Measurements from ENCODE around the gene PRKCB.
"Not testable (repeated sequence)": the region's sequence is repeated elsewhere in the genome, so short reads cannot be mapped to it uniquely, and the experiment has no call there.

PRKCB gene

DNA sequence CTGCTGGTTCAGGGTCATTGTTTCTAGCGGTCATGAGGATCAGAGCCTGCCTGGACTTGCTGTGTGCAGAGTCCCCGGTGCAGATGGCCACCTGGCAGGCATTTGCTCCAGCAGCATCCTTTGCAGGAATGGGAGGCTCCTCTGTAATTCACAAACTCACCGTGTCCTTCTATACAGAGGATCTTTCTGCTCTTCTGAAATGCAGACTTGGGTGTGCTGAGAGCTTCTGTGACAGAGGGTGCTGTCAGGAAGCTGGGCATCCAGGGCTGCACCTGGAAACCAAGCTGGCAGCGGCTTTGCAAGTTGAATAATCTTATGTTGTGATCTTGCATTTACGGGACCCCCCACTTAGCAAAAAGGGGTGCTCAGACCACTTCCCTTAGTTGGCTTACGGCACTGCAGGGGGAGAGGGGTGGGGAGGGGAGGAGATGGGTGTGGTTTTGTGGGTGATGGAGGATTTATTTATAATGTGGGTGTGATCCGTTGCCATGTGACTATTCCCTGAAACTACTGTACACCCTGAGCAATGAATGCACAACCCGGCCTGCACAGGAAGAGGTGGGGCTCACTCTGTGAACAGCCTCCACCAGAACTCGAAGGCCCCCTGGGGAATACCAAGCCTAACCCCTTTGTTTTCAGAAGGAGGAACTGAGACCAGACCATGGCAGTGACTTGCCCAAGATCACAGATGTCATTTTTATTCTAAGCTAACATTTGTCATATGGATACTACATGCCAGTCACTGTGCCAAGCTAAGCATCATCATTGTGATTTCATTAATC lies 178.3 kb downstream of the PRKCB start:
- no peak for DNase-seq

DNA sequence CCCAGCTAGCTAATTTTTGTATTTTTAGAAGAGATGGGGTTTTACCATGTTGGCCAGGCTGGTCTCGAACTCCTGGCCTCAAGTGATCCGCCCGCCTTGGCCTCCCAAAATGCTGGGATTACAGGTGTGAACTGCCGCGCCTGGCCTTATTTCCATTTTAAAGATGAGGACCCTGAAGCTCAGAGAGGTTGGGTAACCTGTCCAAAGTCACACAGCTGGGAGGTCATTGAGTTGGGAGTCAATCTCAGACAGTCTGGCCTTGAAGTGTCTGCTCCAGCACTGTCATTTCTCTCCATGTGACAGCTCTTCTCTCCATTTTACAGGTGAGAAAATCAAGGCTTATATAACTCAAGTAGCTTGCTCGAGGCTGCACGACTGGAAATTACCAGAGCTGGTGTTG lies 179.2 kb downstream of the PRKCB start:
- not testable (repeated sequence) for DNase-seq

DNA sequence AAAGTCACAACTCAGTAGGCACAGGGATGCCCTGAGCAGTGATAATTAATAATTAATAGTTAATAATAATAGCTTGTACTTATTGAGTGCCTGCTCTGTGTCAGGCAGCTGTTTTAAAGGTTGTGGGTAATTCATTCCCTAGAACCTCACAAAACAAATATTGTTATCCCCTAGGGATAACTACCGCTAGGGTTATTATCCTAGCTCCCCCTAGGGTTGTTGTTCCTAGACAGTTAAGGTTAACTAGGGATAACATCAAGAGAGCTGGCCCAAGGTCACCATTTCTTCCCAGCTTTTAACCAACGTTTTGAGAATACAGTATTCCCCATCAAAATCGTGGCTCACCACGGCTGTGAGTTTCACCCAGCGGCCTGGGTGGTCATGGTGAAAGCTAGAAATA lies 180.1 kb downstream of the PRKCB start:
- no peak for DNase-seq

DNA sequence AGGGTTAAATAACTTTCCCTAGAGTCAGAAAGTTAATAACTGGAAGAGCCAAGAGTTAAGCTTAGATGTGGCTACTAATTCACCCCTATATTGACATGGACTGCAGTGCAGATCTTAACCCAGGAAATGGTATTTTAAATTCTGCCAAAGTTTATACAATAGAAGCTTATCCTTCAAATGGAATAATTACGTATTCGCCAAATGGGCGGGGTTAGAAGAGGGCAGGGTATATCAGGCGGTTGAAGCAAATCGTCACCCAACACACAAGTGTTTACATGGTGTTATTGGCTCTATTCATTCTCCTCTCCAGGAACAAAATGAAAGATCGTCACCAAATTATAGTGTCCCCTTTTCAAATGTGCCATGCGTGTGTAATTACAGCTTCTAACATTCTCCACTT lies 182.7 kb downstream of the PRKCB start:
- DNase-seq, result no peak

DNA sequence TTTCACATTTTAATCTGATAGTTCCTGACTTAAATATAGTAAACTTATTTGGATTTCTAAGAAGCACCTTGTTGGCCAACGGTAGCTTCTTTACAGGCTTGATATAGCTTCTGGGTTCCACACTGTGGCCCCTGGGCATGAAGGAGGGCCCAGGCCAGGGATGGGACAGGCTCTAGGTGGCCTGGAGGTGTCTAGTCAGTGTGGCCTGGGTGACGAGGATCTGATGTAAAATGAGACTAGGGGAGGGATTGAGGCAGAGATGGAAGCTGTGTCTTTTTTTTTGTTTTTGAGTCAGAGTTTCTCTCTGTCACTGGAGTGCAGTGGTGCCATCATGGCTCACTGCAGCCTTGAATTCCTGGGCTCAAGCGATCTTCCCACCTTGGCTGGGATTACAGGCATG lies 187.0 kb downstream of the PRKCB start:
- DNase-seq, result no peak

DNA sequence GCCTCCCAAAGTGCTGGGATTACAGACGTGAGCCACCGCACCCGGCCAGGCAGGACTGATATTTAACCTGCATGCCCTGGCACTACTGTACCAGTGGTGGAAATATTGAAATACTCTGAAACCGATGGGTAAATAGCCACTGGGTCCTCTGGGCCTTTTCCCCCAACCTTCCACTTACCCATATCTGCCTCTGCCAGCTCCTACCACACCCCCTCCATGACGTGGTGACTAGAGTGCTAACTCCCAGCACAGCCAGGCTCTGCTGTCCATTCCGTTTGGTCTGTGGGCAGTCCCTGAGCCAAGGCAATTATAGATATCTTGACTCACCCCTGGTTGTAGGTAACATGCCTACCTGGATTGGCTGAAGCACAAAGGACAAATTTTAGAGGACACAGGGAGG lies 187.8 kb downstream of the PRKCB start:
- no peak for DNase-seq

DNA sequence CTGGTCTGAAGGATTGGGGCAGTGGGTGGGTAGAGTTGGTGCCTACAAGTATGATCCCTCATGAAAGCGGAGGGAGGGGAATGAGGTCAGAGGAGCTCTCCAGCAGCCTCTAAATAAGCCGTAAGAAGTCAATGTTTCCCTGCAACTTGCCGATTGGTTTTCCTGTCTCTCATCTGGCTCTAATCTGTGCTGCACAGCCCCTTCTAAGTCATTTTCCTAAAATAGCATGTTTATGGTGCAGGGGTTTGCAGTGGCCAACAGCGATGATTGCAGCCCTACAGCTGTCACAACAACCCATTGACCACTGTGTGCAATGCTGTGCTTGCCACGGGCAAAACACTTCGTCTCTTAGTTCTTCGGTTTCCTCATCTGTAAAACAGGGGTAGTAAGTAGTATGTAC lies 189.2 kb downstream of the PRKCB start:
- no peak for DNase-seq

DNA sequence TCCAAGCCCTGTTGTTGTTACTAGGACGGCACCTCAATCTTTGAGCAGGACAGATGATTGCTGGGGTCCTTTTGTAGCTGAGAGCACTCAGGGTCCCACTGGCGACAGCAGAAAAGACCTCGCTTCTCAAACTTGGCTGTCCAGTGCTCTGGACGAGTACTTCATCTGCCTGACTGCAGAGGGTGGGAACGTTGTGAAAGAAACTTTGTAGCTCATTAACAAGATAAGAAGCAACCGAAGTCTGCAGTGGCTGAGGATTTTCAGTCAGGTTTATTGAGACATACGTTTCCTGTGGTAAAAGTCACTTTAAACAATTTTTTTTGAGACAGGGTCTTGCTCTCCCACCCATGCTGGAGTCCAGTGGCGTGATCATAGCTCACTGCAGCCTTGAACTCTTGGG lies 191.7 kb downstream of the PRKCB start:
- DNase-seq, result no peak

DNA sequence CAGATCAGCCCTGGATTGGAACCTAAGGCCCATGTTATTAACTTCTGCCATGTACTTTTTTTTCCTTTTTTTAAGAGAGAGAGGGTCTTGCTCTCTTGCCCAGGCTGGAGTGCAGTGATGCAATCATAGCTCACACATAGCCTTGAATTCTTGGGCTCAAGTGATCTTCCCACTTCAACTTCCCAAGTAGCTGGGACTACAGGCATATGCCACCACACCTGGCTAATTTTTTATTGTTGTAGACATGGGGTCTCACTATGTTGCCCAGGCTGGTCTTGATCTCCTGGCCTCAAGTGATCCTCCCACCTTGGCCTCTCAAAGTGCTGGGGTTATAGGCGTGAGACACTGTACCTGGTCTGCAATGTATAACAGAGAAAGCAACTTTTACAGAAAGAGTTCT lies 194.1 kb downstream of the PRKCB start:
- DNase-seq, result not testable (repeated sequence)

DNA sequence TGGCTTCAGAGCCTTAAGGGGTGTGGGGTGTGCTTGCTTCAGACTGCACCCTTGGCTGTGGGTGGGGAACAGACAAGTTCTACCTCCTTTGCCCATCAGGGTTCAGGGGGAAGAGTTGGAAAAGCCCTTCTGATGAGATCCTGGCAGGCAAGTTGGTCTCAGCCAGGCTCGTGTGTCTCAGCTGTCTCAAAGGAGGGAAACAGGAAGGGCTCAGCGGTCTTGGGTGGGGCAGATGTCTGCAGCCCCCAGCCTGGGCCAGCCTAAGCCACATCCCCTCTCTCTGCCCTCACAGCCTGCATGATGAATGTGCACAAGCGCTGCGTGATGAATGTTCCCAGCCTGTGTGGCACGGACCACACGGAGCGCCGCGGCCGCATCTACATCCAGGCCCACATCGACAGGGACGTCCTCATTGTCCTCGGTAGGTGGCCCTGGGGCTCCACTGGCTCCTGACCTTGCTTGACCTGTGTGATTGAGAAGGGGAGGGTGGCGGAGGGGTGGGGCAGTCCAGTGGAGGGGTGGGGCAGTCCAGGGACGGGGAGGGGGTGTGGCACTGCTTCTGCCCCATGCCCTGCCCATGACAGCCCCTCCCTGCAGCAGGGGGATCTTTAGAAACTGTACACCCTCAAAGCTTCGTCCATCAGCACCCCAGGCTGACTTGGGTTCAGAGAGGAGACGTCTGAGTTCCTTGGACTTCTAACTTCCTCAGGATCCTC lies 199.5 kb downstream of the PRKCB start:
- DNase-seq, result no peak

DNA sequence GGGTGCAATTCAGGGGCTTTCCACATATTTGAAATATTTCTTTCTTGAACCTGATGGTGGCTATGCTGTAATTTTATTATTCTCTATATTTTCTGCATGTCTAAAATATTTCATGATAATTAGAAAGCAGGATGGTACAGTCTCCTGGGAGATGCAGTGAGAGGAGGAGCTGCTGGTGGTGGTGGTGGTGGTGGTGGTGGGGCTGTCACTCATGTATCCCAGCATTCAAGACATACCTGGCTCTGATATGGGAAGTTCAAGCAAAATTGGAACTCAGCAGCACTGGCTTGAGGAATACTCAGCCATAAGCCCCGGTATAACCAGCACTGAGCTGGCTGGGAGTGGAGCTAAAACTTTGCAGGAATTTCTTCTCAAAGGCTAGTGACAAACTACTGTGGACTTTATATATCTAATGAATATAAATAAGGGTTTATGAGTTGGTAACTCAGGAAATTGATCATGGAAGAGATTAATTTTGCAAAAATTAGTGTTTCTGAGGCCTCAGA lies 200.3 kb downstream of the PRKCB start:
- DNase-seq, result no peak

DNA sequence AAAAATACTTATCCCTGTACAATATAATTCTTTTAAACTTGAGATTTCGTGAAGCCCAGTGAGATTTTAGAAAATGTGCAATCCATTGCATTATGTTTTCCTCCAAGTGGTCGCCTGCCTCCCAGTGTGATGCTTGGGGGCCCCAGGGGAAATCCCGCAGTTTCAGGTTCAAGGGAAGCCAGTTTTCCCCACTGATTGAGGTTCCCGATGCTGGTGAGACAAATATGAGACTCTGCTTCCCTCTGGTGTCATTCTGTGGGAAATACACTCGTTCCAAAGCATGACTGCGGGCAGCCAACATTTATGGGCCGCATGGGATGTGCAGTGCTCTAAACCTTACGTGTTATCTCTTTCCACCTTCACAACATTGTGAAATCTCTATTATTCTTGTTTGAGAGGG lies 200.8 kb downstream of the PRKCB start:
- DNase-seq, result peak; percentile 27

DNA sequence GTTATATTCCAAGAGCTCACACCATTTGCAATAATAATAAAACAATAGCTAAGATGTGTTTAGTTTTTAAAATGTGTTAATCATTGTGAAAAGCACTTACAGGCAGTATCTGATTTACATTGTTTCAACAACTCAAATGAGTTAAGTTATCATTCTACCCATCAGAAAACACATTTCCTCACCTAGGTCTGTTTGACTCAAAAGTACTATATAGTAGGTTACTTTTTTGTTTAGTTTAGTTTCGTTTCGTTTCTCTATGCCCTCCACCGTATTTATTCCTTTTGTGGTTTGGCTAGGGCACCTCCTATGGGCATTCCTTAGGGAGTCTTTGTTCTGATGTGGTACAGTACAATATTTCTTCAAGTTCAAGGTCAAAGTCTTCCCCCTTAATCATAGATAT lies 201.6 kb downstream of the PRKCB start:
- no peak for DNase-seq

DNA sequence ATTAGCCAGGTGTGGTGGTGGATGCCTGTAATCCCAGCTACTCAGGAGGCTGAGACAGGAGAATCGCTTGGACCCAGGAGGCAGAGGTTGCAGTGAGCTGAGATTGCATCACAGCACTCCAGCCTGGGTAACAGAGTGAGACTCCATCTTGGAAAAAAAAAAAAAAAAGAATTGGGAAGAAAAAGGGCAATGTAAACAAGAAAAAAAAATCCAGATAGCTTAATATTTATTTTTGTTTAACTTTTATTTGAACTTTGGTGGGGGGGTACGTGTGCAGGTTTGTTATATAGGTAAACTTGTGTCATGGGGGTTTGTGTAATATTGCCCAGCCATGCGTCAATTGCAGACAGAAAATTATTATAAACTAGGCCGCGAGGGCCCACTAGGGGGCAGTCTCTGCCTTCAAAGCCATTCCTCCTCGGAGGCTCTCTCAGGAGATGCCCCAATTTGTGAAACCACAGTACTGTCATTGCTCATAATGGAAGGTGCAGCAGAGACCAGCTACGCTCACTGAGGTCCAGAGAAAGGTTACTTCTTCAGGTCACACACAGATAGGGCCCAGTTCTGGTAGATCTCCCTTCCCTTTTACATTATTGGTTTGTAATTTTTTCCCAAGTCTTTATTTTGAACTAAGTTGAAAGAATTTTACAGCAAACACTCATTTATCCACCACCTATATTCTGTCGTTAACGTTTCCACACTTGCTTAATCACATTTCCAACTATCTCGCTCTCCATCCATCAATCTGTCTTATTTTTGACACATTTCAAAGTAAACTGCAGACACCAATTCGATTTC lies 206.2 kb downstream of the PRKCB start:
- DNase-seq, result peak; percentile 44

DNA sequence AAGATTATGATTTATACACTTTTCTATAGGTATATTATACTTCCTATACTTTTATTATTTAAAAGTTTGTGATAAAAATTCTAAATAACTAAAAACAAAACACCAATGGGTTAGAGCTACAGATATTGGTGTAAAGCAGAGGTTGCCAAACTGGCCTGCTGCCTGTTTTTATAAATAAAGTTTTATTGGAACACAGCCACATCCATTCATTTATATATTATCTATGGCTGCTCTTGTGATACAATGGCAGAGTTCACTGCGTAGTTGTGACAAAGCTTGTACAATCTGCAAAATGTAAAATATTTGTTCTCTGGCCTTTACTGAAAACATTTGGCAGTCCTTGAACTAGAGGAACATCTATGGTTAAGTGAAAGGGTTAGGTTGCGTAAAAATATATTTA lies 208.7 kb downstream of the PRKCB start:
- DNase-seq, result no peak

DNA sequence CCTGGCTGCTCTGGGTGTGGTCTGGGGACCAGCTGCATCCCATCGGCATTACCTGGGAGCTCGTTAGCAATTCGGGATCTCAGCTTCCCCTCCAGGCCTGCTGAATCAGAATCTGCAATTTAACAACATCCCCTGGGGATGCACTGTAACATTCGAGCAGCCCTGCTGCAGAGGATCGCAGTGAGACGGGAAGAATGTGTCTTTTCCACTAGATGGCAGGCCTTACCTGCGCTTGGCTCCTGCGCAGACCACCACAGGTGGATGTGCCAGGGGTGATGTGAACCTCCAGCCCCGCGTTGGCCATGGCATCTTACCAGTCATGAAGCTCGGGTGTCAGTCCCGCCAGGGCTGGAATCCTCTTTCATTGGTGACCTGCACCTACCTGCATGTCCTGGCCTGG lies 209.9 kb downstream of the PRKCB start:
- DNase-seq, result no peak

DNA sequence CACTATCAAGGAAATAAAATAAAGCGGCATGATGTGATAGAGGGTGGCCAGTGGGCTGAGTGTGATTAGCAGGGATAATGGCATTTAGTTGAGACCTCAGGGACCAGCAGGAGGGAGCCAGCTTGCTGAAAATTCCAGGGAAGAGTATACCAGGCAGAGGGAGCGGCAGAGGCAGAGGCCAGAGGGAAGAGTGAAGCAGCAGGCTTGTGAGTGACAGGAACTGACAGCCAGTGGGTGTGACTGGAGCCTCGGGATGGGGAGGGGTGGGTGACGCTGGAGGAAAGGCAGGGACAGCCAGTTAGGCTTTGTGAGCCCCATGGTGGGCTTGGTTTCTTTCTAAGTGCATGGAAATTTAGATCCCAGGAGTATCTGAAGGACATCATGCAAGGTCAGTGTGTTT lies 210.7 kb downstream of the PRKCB start:
- no peak for DNase-seq

DNA sequence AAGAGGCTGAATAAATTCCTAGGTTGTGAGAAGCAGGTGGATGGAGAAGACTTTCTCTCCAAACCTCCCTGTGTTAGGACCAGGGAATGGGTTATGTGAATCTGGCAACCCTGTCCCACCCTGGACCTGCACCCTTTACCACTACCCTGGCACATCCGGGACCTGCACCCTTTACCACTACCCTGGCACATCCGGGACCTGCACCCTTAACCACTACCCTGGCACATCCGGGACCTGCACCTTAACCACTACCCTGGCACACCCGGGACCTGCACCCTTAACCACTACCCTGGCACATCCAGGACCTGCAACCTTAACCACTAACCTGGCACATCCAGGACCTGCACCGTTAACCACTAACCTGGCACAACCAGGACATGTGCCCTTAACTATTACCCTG lies 213.3 kb downstream of the PRKCB start:
- no peak for DNase-seq

DNA sequence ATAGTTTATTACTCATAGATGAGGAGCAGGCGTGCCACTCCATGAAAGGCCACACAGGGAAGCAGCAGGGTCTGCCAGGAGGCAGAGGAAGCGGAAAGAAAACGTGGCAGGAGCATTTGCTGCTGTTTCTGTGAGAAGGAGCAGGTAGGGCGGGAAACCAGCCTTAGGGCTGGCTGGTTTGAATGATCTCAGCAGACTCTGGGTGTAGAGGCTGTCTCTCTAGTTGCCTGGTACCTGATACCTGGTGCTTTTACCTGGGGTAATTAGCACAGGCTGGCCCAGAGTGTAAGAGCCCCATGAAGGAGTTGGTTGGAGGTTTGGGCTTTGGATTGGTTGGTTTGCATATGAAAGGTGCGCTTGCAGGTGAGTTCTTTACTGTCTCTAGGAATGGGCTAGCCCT lies 215.3 kb downstream of the PRKCB start:
- no peak for DNase-seq

DNA sequence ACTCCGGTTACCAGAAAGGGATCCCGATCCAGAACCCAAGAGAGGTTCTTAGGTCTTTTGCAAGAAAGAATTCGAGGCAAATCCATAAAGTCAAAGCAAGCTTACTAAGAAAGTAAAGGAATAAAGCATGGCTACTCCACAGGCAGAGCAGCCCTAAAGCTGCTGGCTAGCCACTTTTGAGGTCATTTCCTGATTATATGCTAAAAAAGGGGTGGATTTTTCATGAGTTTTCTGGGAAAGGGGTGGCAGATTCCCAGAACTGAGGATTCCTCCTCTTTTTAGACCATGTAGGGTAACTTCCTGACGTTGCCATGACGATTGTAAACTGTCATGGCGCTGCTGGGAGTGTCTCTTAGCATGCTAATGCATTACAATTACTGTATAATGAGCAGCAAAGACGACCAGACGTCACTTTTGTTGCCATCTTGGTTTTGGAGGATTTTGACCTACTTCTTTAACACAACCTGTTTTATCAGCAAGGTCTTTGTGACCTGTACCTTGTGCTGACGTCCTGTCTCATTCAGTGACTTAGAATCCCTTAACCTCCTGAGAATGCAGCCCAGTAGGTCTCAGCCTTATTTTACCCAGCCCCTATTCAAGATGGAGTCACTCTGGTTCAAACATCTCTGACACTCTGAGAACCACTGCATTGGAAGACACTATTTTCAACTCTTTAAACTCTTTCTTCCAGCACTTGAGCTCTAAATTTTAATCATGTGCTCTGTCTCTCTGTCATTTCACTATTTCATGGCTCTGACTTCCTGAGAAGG lies 216.7 kb downstream of the PRKCB start:
- DNase-seq, result no peak

DNA sequence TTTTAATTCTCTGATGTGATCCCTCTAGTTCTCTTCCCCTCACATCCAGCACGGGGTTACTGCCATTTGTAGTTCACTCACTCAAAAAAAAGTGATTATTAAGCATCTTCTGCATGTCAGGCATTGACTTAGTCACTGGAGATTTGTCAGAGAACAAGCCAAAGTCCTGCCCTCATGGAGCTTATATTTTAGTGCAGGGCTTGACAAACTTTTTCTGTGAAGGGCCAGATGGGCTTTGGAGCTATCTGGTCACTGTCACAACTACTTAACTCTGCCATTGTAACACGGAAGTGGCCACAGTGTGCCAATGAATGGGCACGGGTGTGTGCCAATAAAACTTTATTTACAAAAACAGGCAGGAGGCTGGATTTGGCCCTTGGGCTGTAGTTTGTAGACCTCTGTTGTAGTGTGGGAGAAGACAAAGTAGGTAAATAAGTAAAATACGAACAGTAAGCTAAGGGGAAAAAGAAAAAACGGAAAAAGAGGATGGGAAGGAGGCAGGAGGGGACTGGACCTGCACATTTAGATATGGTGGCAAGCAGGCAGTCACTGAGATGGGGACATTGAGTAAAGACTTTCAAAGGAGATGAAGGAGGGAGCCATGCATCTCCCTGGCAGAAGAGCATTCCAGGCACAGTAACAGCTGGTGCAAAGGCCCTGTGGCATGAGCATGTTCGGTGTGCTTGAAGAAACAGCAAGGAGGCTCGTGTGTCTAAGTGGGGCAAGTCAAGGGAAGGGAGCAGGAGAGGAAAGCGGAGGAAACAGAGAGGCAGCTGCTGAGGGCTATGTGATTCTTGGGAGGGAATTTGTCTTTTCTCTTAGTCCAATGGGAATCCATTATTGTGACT lies 217.5 kb downstream of the PRKCB start:
- DNase-seq, result no peak

All from NCI-H2029 treated with DMSO at 0.1 percent for 48 hours (cell line).